Testis (tissue), 3 donors: ENCODE data around the gene KCNK18. TPM values are rescaled to one million over a fixed set of nuclear protein-coding genes. Genes with fewer than 3 reads are reported as not detected.

Experiments
- DNase-seq: peaks from one replicate; pipeline ENCODE4 v3.0.0-alpha.2; 2019
- H3K27ac ChIP-seq, 2 donors: fragments of 200-600 bp; sonication (generic); one replicate each; pipeline ENCODE4 v1.5.1; 2019
- H3K27me3 ChIP-seq: fragments of 200-600 bp; sonication (generic); one replicate; pipeline ENCODE4 v1.5.1; 2019
- H3K36me3 ChIP-seq: fragments of 200-600 bp; sonication (generic); one replicate; pipeline ENCODE4 v1.5.1; 2017; ENCODE audit warnings: low read depth; ENCODE audit errors: missing control alignments
- H3K4me1 ChIP-seq: fragments of 200-600 bp; sonication (generic); one replicate; pipeline ENCODE4 v1.5.1; 2019
- H3K4me3 ChIP-seq, 2 donors: fragments of 200-600 bp; sonication (generic); one replicate each; pipeline ENCODE4 v1.5.1; 2017 to 2019
- H3K9me3 ChIP-seq: fragments of 200-600 bp; sonication (generic); one replicate; pipeline ENCODE4 v1.5.1; 2017
- CTCF ChIP-seq, 3 experiments: fragments of 450-650 bp in 2 of 3; fragments of 200-600 bp in 1 of 3; sonication (generic) in 1 of 3; IDR thresholded peaks; one replicate each; pipeline ENCODE4 v1.5.1; 2016 to 2019; ENCODE audit warnings: antibody characterized with exemption in 3 of 3, mild to moderate bottlenecking in 2 of 3, moderate library complexity in 1 of 3
- POLR2A ChIP-seq: fragments of 450-650 bp; IDR thresholded peaks from one replicate; pipeline ENCODE4 v1.6.1; 2017; ENCODE audit warnings: antibody characterized with exemption, mild to moderate bottlenecking, moderate library complexity
- WGBS, 2 donors: methylation state at CpG; one replicate each; pipeline ENCODE4 v1.1.5; 2018; 5-methylcytosine and 5-hydroxymethylcytosine counted together
- intact Hi-C: fragments of 100-400 bp; cut with DNase I; formaldehyde crosslinking; loops from one replicate; pipeline ENCODE4 v1.15.1; 2023; ENCODE audit warnings: low total_unique reads
- polyA plus RNA-seq: library from polyadenylated mRNA; stranded (reverse); fragments of 350-450 nt; fragmentation: Illumina TruSeq; extraction: RNeasy Lipid Tissue Mini Kit (QIAGEN cat#74804); gene quantifications from one replicate; pipeline ENCODE4 v1.2.3, GENCODE V29; 2014; ENCODE audit warnings: low read depth, low replicate concordance; ENCODE audit not compliant: insufficient read depth
- total RNA-seq, 2 donors: library from RNA; depleted of rRNA; stranded (reverse); fragments of >200 nt; gene quantifications; one replicate each; pipeline ENCODE4 v1.2.3, GENCODE V29; 2016

The KCNK18 gene
- total and polyA plus RNA-seq, 3 donors from 2014 or later, result 0.66 TPM; not detected in 2

GRCh38 chr10:117188371-117188770 lies 8.9 kb upstream of the KCNK18 start:
- DNase-seq, result no peak
- no peaks in the 10 kb centered on the region for H3K4me1 ChIP-seq
- H3K27ac ChIP-seq, result no peak overlapping the region
- H3K4me3 ChIP-seq, result no peak overlapping the region
- no peaks in the 10 kb centered on the region for H3K9me3 ChIP-seq
- WGBS, 2 donors, result 81 to 86% methylated on average over 2 of the region's 2 CpGs
- intact Hi-C loops, result no loop called here
- no peaks in the 10 kb centered on the region for H3K36me3 ChIP-seq
- no peaks in the 10 kb centered on the region for H3K27me3 ChIP-seq
- TF ChIP-seq CTCF (IDR thresholded peaks at IDR 0.05) (no peak), POLR2A (no peak)

- Histone ChIP-seq H3K27me3 (no peaks in the 10 kb centered on the region), H3K36me3 (no peaks in the 10 kb centered on the region), H3K4me1 (no peaks in the 10 kb centered on the region), H3K9me3 (no peaks in the 10 kb centered on the region), H3K4me3 (no peak overlapping the region), H3K27ac (no peak overlapping the region)
- intact Hi-C loops, result no loop called here
- DNase-seq, result no peak
- 78% methylated on average over 1 of the region's 1 CpG for WGBS, 2 donors
- TF ChIP-seq CTCF (IDR thresholded peaks at IDR 0.05), result no peak
- no peak for TF ChIP-seq POLR2A
Measured at GRCh38 chr10:117189557-117189956, 7.7 kb upstream of the KCNK18 start.

GRCh38 chr10:117198088-117198487 lies 799 bp downstream of the KCNK18 start:
- H3K4me1 ChIP-seq, result no peaks in the 10 kb centered on the region
- no peaks in the 10 kb centered on the region for H3K27me3 ChIP-seq
- H3K36me3 ChIP-seq, result no peaks in the 10 kb centered on the region
- H3K4me3 ChIP-seq, result no peak overlapping the region
- H3K27ac ChIP-seq, result no peak overlapping the region
- WGBS, 2 donors, result 39 to 52% methylated on average over 4 of the region's 4 CpGs
- no peak for TF ChIP-seq POLR2A
- TF ChIP-seq CTCF (IDR thresholded peaks at IDR 0.05), result no peak
- DNase-seq, result no peak
- intact Hi-C loops, result no loop called here
- no peaks in the 10 kb centered on the region for H3K9me3 ChIP-seq

GRCh38 chr10:117201826-117202225 lies 4.5 kb downstream of the KCNK18 start:
- Histone ChIP-seq H3K36me3 (no peaks in the 10 kb centered on the region), H3K27me3 (no peaks in the 10 kb centered on the region), H3K27ac (no peak overlapping the region), H3K4me1 (no peaks in the 10 kb centered on the region), H3K4me3 (no peak overlapping the region), H3K9me3 (no peaks in the 10 kb centered on the region)
- 78 to 82% methylated on average over 3 to 4 of the region's 4 CpGs for WGBS, 2 donors
- intact Hi-C loops, result no loop called here
- TF ChIP-seq POLR2A (no peak), CTCF (IDR thresholded peaks at IDR 0.05) (no peak)
- no peak for DNase-seq

GRCh38 chr10:117204316-117204715 lies 7.0 kb downstream of the KCNK18 start:
- no peak for DNase-seq
- intact Hi-C loops, result no loop called here
- TF ChIP-seq CTCF (IDR thresholded peaks at IDR 0.05) (no peak), POLR2A (no peak)
- Histone ChIP-seq H3K27me3 (no peaks in the 10 kb centered on the region), H3K27ac (no peak overlapping the region), H3K4me3 (no peak overlapping the region), H3K9me3 (no peaks in the 10 kb centered on the region), H3K36me3 (no peaks in the 10 kb centered on the region), H3K4me1 (no peaks in the 10 kb centered on the region)
- 57 to 64% methylated on average over 2 of the region's 2 CpGs for WGBS, 2 donors
